GM10248 (cell line): ENCODE measurements around the gene ARHGEF26.

Experiments
- CTCF ChIA-PET: fragments of 300-600 bp; sonication (Branson Sonifier 250); formaldehyde crosslinking; extraction: SDS; loops from one replicate; lab custom pipeline; 2021; ENCODE audit warnings: antibody characterized with exemption; lab: Yijun Ruan, JAX
- POLR2A ChIA-PET: fragments of 350-650 bp; sonication (Branson Sonifier 250); formaldehyde crosslinking; extraction: SDS; loops from one replicate; lab custom pipeline; 2020; ENCODE audit warnings: antibody characterized with exemption; lab: Yijun Ruan, JAX
- DNase-seq: peaks from one replicate; pipeline ENCODE4 v3.0.0; 2012; ENCODE audit errors: extremely low spot score
- CTCF ChIP-seq: IDR thresholded peaks from 2 replicates; pipeline ENCODE4 v1.5.1; 2012; ENCODE audit warnings: mild to moderate bottlenecking, low read depth; ENCODE audit errors: extremely low read depth, missing control alignments, control extremely low read depth

Gene ARHGEF26

GRCh38 chr3:154120961-154121700 lies at the start of gene ARHGEF26:
ARHGEF26 (plus strand) TSS chr3:154121390; CDS start chr3:154121993, 603 bp downstream.
- POLR2A ChIA-PET, result no interaction called here
- CTCF ChIA-PET, result interaction anchor here (0.8 kb wide), 1 partner anchor 16 kb away, joined by 3 read pairs; no protein-coding TSS in a partner anchor
- peak; percentile 75 for DNase-seq

GRCh38 chr3:154074966-154075365 lies 46.2 kb upstream of the ARHGEF26 start:
- CTCF ChIA-PET, result interaction anchor here (0.8 kb wide), 1 partner anchor 14 kb away, joined by 3 read pairs; no protein-coding TSS in a partner anchor
- POLR2A ChIA-PET, result no interaction called here

More at GRCh38 chr3:154120961-154121700, at the start of gene ARHGEF26:
- no peak for TF ChIP-seq CTCF

GRCh38 chr3:154078672-154079071 lies 42.5 kb upstream of the ARHGEF26 start:
- POLR2A ChIA-PET, result no interaction called here
- CTCF ChIA-PET, result interaction anchor here (0.8 to 1.9 kb wide), 2 partner anchors 10 to 12 kb away, joined by 4 to 5 read pairs; no protein-coding TSS in a partner anchor
- no peak for DNase-seq
- TF ChIP-seq CTCF, result no peak

More at GRCh38 chr3:154074966-154075365, 46.2 kb upstream of the ARHGEF26 start:
- no peak for TF ChIP-seq CTCF
- no peak for DNase-seq

GRCh38 chr3:154081305-154081704 lies 39.9 kb upstream of the ARHGEF26 start:
- ChIA-PET POLR2A (no interaction called here), CTCF (no interaction called here)
- DNase-seq, result no peak
- no peak for TF ChIP-seq CTCF

GRCh38 chr3:154085071-154085470 lies 36.1 kb upstream of the ARHGEF26 start:
- POLR2A ChIA-PET, result no interaction called here
- no peak for TF ChIP-seq CTCF
- DNase-seq, result no peak
- CTCF ChIA-PET, result no interaction called here

- CTCF ChIA-PET, result no interaction called here
- POLR2A ChIA-PET, result no interaction called here
These were observed 35.4 kb upstream of the ARHGEF26 start for GRCh38 chr3:154085799-154086198.

More at GRCh38 chr3:154085799-154086198, 35.4 kb upstream of the ARHGEF26 start:
- no peak for TF ChIP-seq CTCF
- DNase-seq, result no peak
